H9 (cell line): ENCODE results near the gene ITPKB. TPM values are rescaled to one million over a fixed set of nuclear protein-coding genes. Genes with fewer than 3 reads are reported as not detected.

Experiments
- DNase-seq: peaks from one replicate; pipeline ENCODE4 v3.0.0-alpha.2; 2017
- H2AFZ ChIP-seq: one replicate; pipeline ENCODE4 v1.6.1; 2013; ENCODE audit warnings: mild to moderate bottlenecking, low read length, control low read depth, moderate library complexity
- H2AK5ac ChIP-seq: 2 replicates; pipeline ENCODE4 v1.6.1; 2013; ENCODE audit warnings: low read length, control low read depth, mixed read lengths; ENCODE audit not compliant: insufficient read length
- H2BK120ac ChIP-seq: one replicate; pipeline ENCODE4 v1.6.1; 2013; ENCODE audit warnings: low read depth, mild to moderate bottlenecking, low read length, control low read depth, inconsistent platforms; ENCODE audit not compliant: poor library complexity, severe bottlenecking
- H2BK12ac ChIP-seq: 2 replicates; pipeline ENCODE4 v1.6.1; 2013; ENCODE audit warnings: low read length, control low read depth, mixed read lengths, low read depth; ENCODE audit not compliant: insufficient read length
- H2BK15ac ChIP-seq: 2 replicates; pipeline ENCODE4 v1.6.1; 2013; ENCODE audit warnings: low read depth, low read length, control low read depth
- H2BK20ac ChIP-seq: one replicate; pipeline ENCODE4 v1.6.1; 2013; ENCODE audit warnings: low read depth, mild to moderate bottlenecking, low read length, control low read depth, inconsistent platforms; ENCODE audit not compliant: poor library complexity, severe bottlenecking
- H2BK5ac ChIP-seq: 2 replicates; pipeline ENCODE4 v1.6.1; 2013; ENCODE audit warnings: low read length, control low read depth, mixed read lengths; ENCODE audit not compliant: insufficient read length
- H3K14ac ChIP-seq: 2 replicates; pipeline ENCODE4 v1.6.1; 2013; ENCODE audit warnings: low read length, control low read depth; ENCODE audit not compliant: insufficient read depth
- H3K18ac ChIP-seq: 2 replicates; pipeline ENCODE4 v1.6.1; 2013; ENCODE audit warnings: low read depth, mild to moderate bottlenecking, mixed read lengths, low read length, control low read depth; ENCODE audit not compliant: insufficient read length
- H3K23ac ChIP-seq: 2 replicates; pipeline ENCODE4 v1.6.1; 2013; ENCODE audit warnings: low read length, control low read depth, mixed read lengths, low read depth; ENCODE audit not compliant: insufficient read length
- H3K23me2 ChIP-seq: 2 replicates; pipeline ENCODE4 v1.6.1; 2013; ENCODE audit warnings: low read depth, mild to moderate bottlenecking, mixed read lengths, low read length, control low read depth; ENCODE audit not compliant: insufficient read length, poor library complexity, severe bottlenecking
- H3K27ac ChIP-seq: 2 replicates; pipeline ENCODE4 v1.5.1; 2013; ENCODE audit warnings: low read length, control low read depth, mixed read lengths, low read depth; ENCODE audit not compliant: insufficient read length
- H3K27me3 ChIP-seq: 2 replicates; pipeline ENCODE4 v1.6.1; 2013; ENCODE audit warnings: low read length, control low read depth, inconsistent platforms; ENCODE audit not compliant: insufficient read depth
- H3K4ac ChIP-seq: 2 replicates; pipeline ENCODE4 v1.6.1; 2013; ENCODE audit warnings: low read depth, mild to moderate bottlenecking, control low read depth, inconsistent platforms, low read length, moderate library complexity
- H3K4me1 ChIP-seq: 2 replicates; pipeline ENCODE4 v1.6.1; 2013; ENCODE audit warnings: low read length, control low read depth, inconsistent platforms; ENCODE audit not compliant: insufficient read depth
- H3K4me2 ChIP-seq: 2 replicates; pipeline ENCODE4 v1.6.1; 2013; ENCODE audit warnings: low read length, control low read depth, mixed read lengths; ENCODE audit not compliant: insufficient read length, insufficient read depth
- H3K56ac ChIP-seq: 2 replicates; pipeline ENCODE4 v1.6.1; 2013; ENCODE audit warnings: low read depth, mild to moderate bottlenecking, mixed read lengths, low read length, control low read depth; ENCODE audit not compliant: insufficient read length
- H3K79me1 ChIP-seq: 2 replicates; pipeline ENCODE4 v1.6.1; 2013; ENCODE audit warnings: low read depth, mild to moderate bottlenecking, moderate library complexity, low read length, control low read depth, inconsistent platforms; ENCODE audit not compliant: insufficient read depth, poor library complexity, severe bottlenecking
- H3K79me2 ChIP-seq: 2 replicates; pipeline ENCODE4 v1.6.1; 2013; ENCODE audit warnings: low read length, control low read depth, inconsistent platforms; ENCODE audit not compliant: insufficient read depth
- H3K9ac ChIP-seq: 2 replicates; pipeline ENCODE4 v1.6.1; 2013; ENCODE audit warnings: low read length, control low read depth, mixed read lengths; ENCODE audit not compliant: insufficient read length; ENCODE audit errors: extremely low read depth
- H3K9me3 ChIP-seq: one replicate; pipeline ENCODE4 v1.6.1; 2013; ENCODE audit warnings: low read depth, low read length, inconsistent platforms; ENCODE audit not compliant: control insufficient read depth
- H3T11ph ChIP-seq: one replicate; pipeline ENCODE4 v1.6.1; 2013; ENCODE audit warnings: mild to moderate bottlenecking, low read length, control low read depth, inconsistent platforms
- H4K20me1 ChIP-seq: one replicate; pipeline ENCODE4 v1.6.1; 2013; ENCODE audit not compliant: control insufficient read depth, insufficient read length, insufficient read depth
- H4K5ac ChIP-seq: 2 replicates; pipeline ENCODE4 v1.6.1; 2013; ENCODE audit warnings: low read depth, mild to moderate bottlenecking, mixed read lengths, low read length, control low read depth; ENCODE audit not compliant: insufficient read length
- H4K8ac ChIP-seq: replicated peaks from 2 replicates; pipeline ENCODE4 v1.6.1; 2013; ENCODE audit warnings: low read length, control low read depth, mixed read lengths, low read depth; ENCODE audit not compliant: insufficient read length
- H4K91ac ChIP-seq: 2 replicates; pipeline ENCODE4 v1.6.1; 2013; ENCODE audit warnings: low read depth, mild to moderate bottlenecking, moderate library complexity, mixed read lengths, low read length, control low read depth; ENCODE audit not compliant: insufficient read length
- H3K27ac Mint-ChIP-seq, 3 experiments: 2 replicates in 2 of 3; 3 replicates in 1 of 3; pipeline ENCODE4 v1.8.0; 2020 to 2021; ENCODE audit warnings: mixed read lengths in 3 of 3, mild to moderate bottlenecking in 1 of 3, moderate library complexity in 1 of 3
- H3K27me3 Mint-ChIP-seq: 2 replicates; pipeline ENCODE4 v1.8.0; 2021; ENCODE audit warnings: low read depth, mild to moderate bottlenecking, moderate library complexity, mixed read lengths
- H3K36me3 Mint-ChIP-seq, 3 experiments: 2 replicates in 2 of 3; 3 replicates in 1 of 3; pipeline ENCODE4 v1.8.0; 2020 to 2021; ENCODE audit warnings: low read depth in 3 of 3, mixed read lengths in 3 of 3; ENCODE audit not compliant: insufficient read depth in 1 of 3
- H3K4me1 Mint-ChIP-seq, 2 experiments: 2 replicates each; pipeline ENCODE4 v1.8.0; 2020; ENCODE audit warnings: mixed read lengths in 2 of 2
- H3K4me3 Mint-ChIP-seq, 2 experiments: 2 replicates in 1 of 2; 3 replicates in 1 of 2; pipeline ENCODE4 v1.8.0; 2020 to 2021; ENCODE audit warnings: mild to moderate bottlenecking in 2 of 2, mixed read lengths in 2 of 2, moderate library complexity in 1 of 2
- H3K9me3 Mint-ChIP-seq, 2 experiments: 2 replicates in 1 of 2; 3 replicates in 1 of 2; pipeline ENCODE4 v1.8.0; 2020; ENCODE audit warnings: mild to moderate bottlenecking in 2 of 2, mixed read lengths in 2 of 2, moderate library complexity in 1 of 2
- CTCF ChIP-seq: fragments of 200-600 bp; sonication (generic); conservative IDR thresholded peaks from 3 replicates; pipeline ENCODE4 v1.8.0; 2021; ENCODE audit warnings: antibody characterized with exemption, mild to moderate bottlenecking
- WGBS: extraction: QIAGEN DNeasy Blood & Tissue Kit; methylation state at CpG from one replicate; pipeline ENCODE4 v1.1.7; 2013; ENCODE audit warnings: missing lambda C conversion rate, low lambda C conversion rate, mixed read lengths; ENCODE audit not compliant: insufficient read length; ENCODE audit errors: extremely low coverage; 5-methylcytosine and 5-hydroxymethylcytosine counted together
- total RNA-seq: library from RNA; stranded (reverse); gene quantifications from 2 replicates; pipeline ENCODE4 v1.2.1, GENCODE V29; 2021

ITPKB gene
- total RNA-seq, 1 experiment from 2014 or later: 3.8 TPM

DNA sequence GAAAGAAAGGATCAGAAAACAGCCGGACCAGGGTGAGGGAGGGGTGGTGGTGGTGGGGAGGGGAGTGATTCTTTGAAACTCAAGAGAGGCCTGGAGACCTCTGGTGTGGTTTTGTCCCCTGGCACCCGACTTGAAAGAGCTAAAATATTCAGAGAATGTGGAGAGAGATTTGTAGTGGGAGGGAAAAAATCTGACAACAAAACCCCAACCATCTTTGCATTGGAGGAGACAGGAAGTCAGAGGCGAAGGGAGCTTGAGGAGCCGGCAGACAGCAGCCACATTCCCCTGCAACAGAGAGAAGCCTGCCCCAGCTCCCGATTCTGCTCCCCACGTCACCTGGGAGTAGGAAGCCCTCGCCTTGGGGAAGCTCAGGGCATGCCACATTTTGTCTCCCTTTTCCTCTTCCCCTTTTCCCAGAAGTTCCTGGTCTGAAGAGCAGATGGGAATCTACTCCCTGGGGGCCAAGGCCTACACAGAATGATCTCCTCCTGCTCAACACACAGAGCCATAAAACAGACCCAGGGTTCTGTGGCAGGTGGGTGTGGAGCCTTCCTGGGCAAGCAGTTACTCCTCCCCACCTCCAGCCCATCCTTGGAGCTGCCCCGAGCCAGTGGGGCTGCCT is 84.9 kb downstream of the ITPKB start:
- no CpG with 5 or more reads among the region's 8 CpGs for WGBS
- Histone ChIP-seq H3K4ac (no peak overlapping the region; the same call in 1 of the 2 replicates), H4K91ac (peak overlapping the region; percentile 7), H3K4me1 (peaks cover 16% of the 10 kb centered on the region; the same call in 1 of the 2 replicates), H3K14ac (peak overlapping the region; percentile 27; the same call in 1 of the 2 replicates), H3K4me2 (no peak overlapping the region), H2BK15ac (no peak overlapping the region), H3K27me3 (no peaks in the 10 kb centered on the region), H3K27ac (peak overlapping the region; percentile 10), H2AK5ac (no peak overlapping the region), H3K23me2 (no peaks in the 10 kb centered on the region), H2BK12ac (no peak overlapping the region), H4K5ac (no peak overlapping the region), H2BK20ac (no peak overlapping the region), H2BK120ac (no peak overlapping the region), H2AFZ (no peak overlapping the region), H3K23ac (no peak overlapping the region), H4K20me1 (no peaks in the 10 kb centered on the region), H3K79me1 (no peaks in the 10 kb centered on the region), H3K9me3 (no peaks in the 10 kb centered on the region), H3T11ph (no peak overlapping the region), H4K8ac (no peak overlapping the region), H2BK5ac (no peak overlapping the region), H3K18ac (peak overlapping the region; percentile 55), H3K9ac (no peak overlapping the region), H3K56ac (no peak overlapping the region), H3K79me2 (no peaks in the 10 kb centered on the region)
- DNase-seq: peak; percentile 77
- peak overlapping the region; percentile 83 to 92 (median 88); a peak in 6 of 7 replicates for H3K27ac Mint-ChIP-seq
- no peaks in the 10 kb centered on the region for H3K36me3 Mint-ChIP-seq
- H3K4me3 Mint-ChIP-seq: peak overlapping the region; percentile 29 to 59; a peak in 2 of 5 replicates
- peaks cover 2% of the 10 kb centered on the region for H3K27me3 Mint-ChIP-seq
- TF ChIP-seq CTCF: no peak
- H3K4me1 Mint-ChIP-seq: peaks cover 62 to 72% of the 10 kb centered on the region in 2 experiments
- H3K9me3 Mint-ChIP-seq: peaks cover 0 to 3% of the 10 kb centered on the region in 2 experiments; a peak in 1 of 5 replicates
